ENCODE measurements around the gene FGFR2. TPM values are rescaled to one million over a fixed set of nuclear protein-coding genes. Genes with fewer than 3 reads are reported as not detected.

FGFR2 gene
- total RNA-seq, 2 experiments from 2014 or later, result not detected

GRCh38 chr10:121605708-121606107 lies 7.5 kb upstream of the FGFR2 start:
- no peak for DNase-seq
- no peak for ATAC-seq
- Mint-ChIP-seq H3K4me3 (no peak overlapping the region), H3K27me3 (peaks cover 29% of the 10 kb centered on the region), H3K36me3 (ENCODE audit: low read depth) (no peaks in the 10 kb centered on the region), H3K4me1 (ENCODE audit: low read depth) (no peaks in the 10 kb centered on the region), H3K27ac (no peak overlapping the region), H3K9me3 (no peaks in the 10 kb centered on the region)
- TF ChIP-seq CTCF (IDR thresholded peaks at IDR 0.05), result no peak
- CTCF ChIA-PET, result no interaction called here
- POLR2A ChIA-PET, result no interaction called here
- intact Hi-C loops (cut with micrococcal nuclease), result loop anchor here (10.0 kb wide), 1 partner anchor 651 kb away; no protein-coding TSS in a partner anchor

- ATAC-seq (no peak), DNase-seq (no peak)
- Mint-ChIP-seq H3K27ac (no peak overlapping the region), H3K4me3 (no peak overlapping the region), H3K9me3 (no peaks in the 10 kb centered on the region), H3K27me3 (peaks cover 35% of the 10 kb centered on the region), H3K4me1 (ENCODE audit: low read depth) (peaks cover 3% of the 10 kb centered on the region), H3K36me3 (ENCODE audit: low read depth) (no peaks in the 10 kb centered on the region)
- intact Hi-C loops (cut with micrococcal nuclease), result loop anchor here (10.0 kb wide), 1 partner anchor 647 kb away; no protein-coding TSS in a partner anchor
- no peak for TF ChIP-seq CTCF (IDR thresholded peaks at IDR 0.05)
- CTCF ChIA-PET, result no interaction called here
- POLR2A ChIA-PET, result interaction anchor here (0.6 kb wide), 1 partner anchor 613 kb away, joined by 3 read pairs; no protein-coding TSS in a partner anchor
Measured at GRCh38 chr10:121601458-121601857, 3.2 kb upstream of the FGFR2 start.

GRCh38 chr10:121600611-121601010 lies 2.4 kb upstream of the FGFR2 start:
- ATAC-seq (no peak), DNase-seq (no peak)
- Mint-ChIP-seq H3K36me3 (ENCODE audit: low read depth) (no peaks in the 10 kb centered on the region), H3K27ac (no peak overlapping the region), H3K4me1 (ENCODE audit: low read depth) (peaks cover 3% of the 10 kb centered on the region), H3K27me3 (peaks cover 41% of the 10 kb centered on the region), H3K4me3 (no peak overlapping the region), H3K9me3 (no peaks in the 10 kb centered on the region)
- CTCF ChIA-PET, result interaction anchor here (1.2 kb wide), 1 partner anchor 8 kb away, joined by 5 read pairs; no protein-coding TSS in a partner anchor
- POLR2A ChIA-PET, result no interaction called here
- intact Hi-C loops (cut with micrococcal nuclease), result loop anchor here (10.0 kb wide), 1 partner anchor 646 kb away; no protein-coding TSS in a partner anchor
- no peak for TF ChIP-seq CTCF (IDR thresholded peaks at IDR 0.05)

- DNase-seq, result no peak
- no peaks in the 10 kb centered on the region for H3K36me3 Mint-ChIP-seq (ENCODE audit: low read depth)
- H3K4me1 Mint-ChIP-seq (ENCODE audit: low read depth), result peaks cover 3% of the 10 kb centered on the region
- peaks cover 46% of the 10 kb centered on the region for H3K27me3 Mint-ChIP-seq
- ATAC-seq, result no peak
- TF ChIP-seq CTCF (IDR thresholded peaks at IDR 0.05), result no peak
- intact Hi-C loops (cut with micrococcal nuclease), result loop anchor here (10.0 kb wide), 1 partner anchor 645 kb away; no protein-coding TSS in a partner anchor
- no peak overlapping the region for H3K4me3 Mint-ChIP-seq
- ChIA-PET CTCF (interaction anchor here (1.2 kb wide), 1 partner anchor 9 kb away, joined by 5 read pairs; no protein-coding TSS in a partner anchor), POLR2A (no interaction called here)
- H3K27ac Mint-ChIP-seq, result no peak overlapping the region
- no peaks in the 10 kb centered on the region for H3K9me3 Mint-ChIP-seq
Measured at GRCh38 chr10:121599947-121600346, 1.7 kb upstream of the FGFR2 start.

GRCh38 chr10:121597504-121598262 lies 561 bp downstream of the FGFR2 start:
- Mint-ChIP-seq H3K27ac (no peak overlapping the region), H3K4me1 (ENCODE audit: low read depth) (peaks cover 3% of the 10 kb centered on the region), H3K27me3 (peaks cover 44% of the 10 kb centered on the region), H3K36me3 (ENCODE audit: low read depth) (no peaks in the 10 kb centered on the region), H3K9me3 (no peaks in the 10 kb centered on the region), H3K4me3 (no peak overlapping the region)
- intact Hi-C loops (cut with micrococcal nuclease), result no loop called here
- DNase-seq (no peak), ATAC-seq (no peak)
- CTCF ChIA-PET, result no interaction called here
- POLR2A ChIA-PET, result no interaction called here
- TF ChIP-seq CTCF (IDR thresholded peaks at IDR 0.05), result no peak

Measured in activated CD8-positive, alpha-beta T cell treated with anti-CD3 and anti-CD28 coated beads for 36 hours (primary cell).